ENCODE data around the gene SPTBN4.

DNA sequence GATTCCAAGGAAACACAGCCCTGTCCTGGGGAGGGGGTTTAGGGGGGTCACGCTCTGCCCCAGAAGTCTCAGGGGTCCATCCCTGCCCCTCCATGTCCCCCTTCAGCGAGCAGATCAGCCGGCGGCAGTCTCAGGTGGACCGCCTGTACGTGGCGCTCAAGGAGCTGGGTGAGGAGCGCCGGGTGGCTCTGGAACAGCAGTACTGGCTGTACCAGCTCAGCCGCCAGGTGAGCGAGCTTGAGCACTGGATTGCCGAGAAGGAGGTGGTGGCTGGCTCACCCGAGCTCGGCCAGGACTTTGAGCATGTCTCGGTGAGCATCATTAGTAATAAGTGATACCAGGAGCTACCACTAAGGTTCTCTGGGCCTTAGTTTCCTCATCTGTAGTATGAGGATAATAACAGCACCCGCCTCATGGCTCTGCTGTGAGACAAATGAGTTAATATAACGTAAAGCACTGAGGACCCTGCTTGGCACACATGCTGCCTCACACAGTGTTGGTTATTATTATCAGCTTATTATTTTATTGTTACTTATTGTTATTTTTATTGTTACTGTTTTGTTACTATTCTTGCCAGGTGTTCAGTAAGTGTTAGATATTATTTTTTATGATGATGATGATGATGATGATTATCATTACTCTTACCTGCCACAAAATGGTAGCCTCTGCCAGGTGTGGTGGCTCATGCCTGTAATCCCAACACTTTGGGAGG, 89.3 kb downstream of the SPTBN4 start:
- TF ChIP-seq CTCF (IDR thresholded peaks at IDR 0.05; ENCODE audit: insufficient read depth, low read length, poor library complexity, severe bottlenecking) (no peak), EZH2phosphoT487 (conservative IDR thresholded peaks at IDR 0.05; ENCODE audit: low read length) (no peak)

Data from SU-DHL-6 (cell line).